NOMO-1 (cell line): ENCODE measurements around the gene EVI2A.

Source experiments
- DNase-seq, 2 experiments: peaks; one replicate each; lab custom pipeline; 2025; ENCODE audit not compliant: unreplicated experiment in 2 of 2; lab: John Stamatoyannopoulos, UW

Gene EVI2A

DNA sequence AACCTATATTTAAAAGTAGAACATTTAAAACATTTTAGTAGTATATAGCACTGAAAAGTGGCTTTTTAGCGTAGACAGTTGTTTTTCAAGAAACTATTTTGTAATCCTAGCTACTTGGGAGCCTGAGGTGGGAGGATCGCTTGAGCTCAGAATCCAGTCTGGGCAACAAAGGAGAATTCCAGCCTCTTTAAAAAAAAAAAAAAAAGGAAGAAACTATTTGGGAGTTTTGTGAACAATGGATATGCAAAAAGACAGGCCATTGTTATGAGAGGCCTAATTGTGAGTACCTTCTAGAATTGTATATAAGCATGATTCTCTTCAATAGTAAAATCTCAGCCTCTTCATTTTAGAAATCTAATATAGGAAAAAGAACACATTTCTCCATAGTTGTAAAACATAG is 42.0 kb downstream of the EVI2A start:
- DNase-seq: no peak

- DNase-seq: no peak
Measured at GRCh38 chr17:31275116-31275515, 46.3 kb downstream of the EVI2A start.

DNA sequence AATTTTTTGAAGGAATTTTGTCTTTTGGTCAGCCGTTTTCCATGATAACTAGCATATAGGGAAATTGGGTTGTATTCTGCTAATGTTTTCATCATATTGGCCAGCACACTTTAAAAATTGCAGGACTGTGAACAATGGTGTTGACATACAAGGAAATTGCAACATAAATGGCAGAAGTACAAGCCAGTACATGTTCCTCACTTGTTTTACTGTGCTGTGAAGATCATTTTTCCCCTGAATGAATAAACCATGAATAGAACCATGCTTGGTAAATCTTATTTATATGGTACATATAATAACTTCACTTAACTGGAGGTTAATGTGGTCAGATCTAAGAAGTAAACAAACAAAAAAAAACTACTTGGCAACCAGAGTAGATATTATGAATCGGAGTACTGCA is 47.2 kb downstream of the EVI2A start:
- peak; percentile 51 to 93 for DNase-seq

DNA sequence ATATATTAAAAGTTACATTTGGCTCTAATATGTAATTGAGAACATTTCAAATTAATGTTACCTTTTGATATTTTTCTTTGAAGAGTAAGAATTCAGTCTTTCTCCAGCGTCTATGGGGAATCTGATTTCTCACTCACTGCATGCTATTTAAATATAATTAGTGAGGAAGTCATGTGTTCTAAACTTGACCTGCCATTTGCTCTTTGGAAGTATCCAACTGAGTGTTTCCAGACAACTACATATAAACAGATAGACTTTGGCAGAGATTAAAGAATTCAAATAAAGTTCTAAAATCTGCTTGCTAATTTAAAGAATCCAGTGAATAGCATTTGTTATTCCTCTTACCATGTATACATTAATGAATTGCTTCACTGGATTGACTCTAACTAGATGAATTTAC is 47.9 kb downstream of the EVI2A start:
- DNase-seq: no peak

DNA sequence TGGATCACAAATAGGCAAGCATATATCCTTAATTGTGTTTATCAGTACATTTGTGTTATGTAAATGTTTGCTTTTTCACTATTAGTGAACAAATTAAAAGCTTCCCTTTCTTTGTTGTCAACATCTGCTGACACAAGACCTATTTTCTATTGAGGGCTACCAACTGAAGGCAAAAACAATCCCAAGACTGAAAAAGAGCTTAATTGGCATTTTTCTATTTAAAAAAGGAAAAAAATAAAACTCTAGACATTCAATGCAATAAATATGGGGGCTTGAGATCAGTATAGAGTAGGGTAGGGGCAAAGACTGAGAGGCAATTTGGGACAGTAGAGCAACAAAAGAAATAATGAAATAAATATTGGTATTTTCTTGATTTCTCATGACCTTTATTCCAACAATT is 48.6 kb downstream of the EVI2A start:
- DNase-seq: no peak

DNA sequence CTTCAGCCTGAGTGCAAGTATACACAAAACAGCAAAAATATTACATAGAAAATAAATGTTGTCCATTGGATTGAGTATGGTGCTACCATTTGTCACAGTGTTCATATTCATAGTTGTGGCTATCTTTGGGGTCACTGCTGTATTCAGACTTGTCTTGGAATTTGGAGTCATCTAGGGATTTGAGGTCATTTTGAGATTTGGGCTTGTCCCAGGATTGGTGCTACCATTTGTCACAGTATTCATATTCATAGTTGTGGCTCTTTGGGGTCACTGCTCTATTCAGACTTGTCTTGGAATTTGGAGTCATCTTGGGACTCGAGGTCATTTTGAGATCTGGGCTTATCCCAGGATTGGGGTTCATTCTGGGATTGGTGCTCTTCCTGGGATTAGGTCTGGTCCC is 49.2 kb downstream of the EVI2A start:
- DNase-seq: no peak

GRCh38 chr17:31269578-31269983 is 51.8 kb downstream of the EVI2A start:
- DNase-seq: no peak

- DNase-seq: no peak
Measured at GRCh38 chr17:31269036-31269577, 52.3 kb downstream of the EVI2A start.
